Choroid plexus epithelial cell (primary cell): ENCODE results near the gene KCNK5.

Experiments
- DNase-seq: peaks from one replicate; pipeline ENCODE4 v3.0.0-alpha.2; 2010; ENCODE audit warnings: low read depth
- H3K4me3 ChIP-seq: 2 replicates; pipeline ENCODE4 v1.5.1; 2011; ENCODE audit warnings: low read depth, mild to moderate bottlenecking, control low read depth, low read length, moderate library complexity
- TF ChIP-seq, protein P1 (sequence below): conservative IDR thresholded peaks from 2 replicates; pipeline ENCODE4 v1.5.1; 2011; ENCODE audit warnings: low read depth, mild to moderate bottlenecking, control low read depth, inconsistent platforms, low read length, moderate library complexity

The KCNK5 gene

DNA sequence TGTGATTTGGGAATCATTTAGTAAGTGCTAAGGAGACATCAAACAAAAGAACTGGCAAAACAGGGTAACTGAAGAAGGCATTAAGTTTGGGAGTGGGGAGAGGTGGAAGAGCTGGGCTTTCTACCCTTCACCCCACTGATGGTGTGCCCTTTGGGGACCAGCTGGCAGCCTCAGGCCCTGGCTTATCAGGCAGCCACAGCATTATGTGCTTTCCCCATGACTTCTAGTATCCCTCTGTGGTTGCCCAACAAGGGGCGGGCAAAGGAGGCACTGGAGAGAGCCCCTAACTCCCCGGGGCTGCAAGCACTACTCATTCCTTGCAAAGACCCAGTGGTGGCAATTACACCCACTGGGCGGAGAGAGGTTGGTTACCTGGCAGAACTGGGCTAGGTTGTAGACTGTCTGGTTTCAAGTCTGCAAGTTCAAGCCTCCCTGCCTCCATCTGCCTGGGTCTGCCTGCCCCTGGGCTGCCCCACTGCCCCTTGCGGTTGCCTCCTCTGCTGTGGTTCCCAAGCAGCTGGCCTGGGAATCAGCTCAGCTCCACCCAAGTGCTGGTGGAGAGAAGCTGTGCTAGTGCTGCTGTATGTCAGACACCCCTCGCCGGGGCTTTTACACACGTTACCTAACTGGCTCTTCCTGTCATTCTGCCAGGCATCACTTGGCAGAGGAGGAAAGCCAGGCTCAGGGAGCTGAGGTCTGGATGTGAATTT is 29.9 kb downstream of the KCNK5 start:
- H3K4me3 ChIP-seq = no peak overlapping the region
- TF ChIP-seq, protein P1, sequence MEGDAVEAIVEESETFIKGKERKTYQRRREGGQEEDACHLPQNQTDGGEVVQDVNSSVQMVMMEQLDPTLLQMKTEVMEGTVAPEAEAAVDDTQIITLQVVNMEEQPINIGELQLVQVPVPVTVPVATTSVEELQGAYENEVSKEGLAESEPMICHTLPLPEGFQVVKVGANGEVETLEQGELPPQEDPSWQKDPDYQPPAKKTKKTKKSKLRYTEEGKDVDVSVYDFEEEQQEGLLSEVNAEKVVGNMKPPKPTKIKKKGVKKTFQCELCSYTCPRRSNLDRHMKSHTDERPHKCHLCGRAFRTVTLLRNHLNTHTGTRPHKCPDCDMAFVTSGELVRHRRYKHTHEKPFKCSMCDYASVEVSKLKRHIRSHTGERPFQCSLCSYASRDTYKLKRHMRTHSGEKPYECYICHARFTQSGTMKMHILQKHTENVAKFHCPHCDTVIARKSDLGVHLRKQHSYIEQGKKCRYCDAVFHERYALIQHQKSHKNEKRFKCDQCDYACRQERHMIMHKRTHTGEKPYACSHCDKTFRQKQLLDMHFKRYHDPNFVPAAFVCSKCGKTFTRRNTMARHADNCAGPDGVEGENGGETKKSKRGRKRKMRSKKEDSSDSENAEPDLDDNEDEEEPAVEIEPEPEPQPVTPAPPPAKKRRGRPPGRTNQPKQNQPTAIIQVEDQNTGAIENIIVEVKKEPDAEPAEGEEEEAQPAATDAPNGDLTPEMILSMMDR = no peak
- no peak for DNase-seq

DNA sequence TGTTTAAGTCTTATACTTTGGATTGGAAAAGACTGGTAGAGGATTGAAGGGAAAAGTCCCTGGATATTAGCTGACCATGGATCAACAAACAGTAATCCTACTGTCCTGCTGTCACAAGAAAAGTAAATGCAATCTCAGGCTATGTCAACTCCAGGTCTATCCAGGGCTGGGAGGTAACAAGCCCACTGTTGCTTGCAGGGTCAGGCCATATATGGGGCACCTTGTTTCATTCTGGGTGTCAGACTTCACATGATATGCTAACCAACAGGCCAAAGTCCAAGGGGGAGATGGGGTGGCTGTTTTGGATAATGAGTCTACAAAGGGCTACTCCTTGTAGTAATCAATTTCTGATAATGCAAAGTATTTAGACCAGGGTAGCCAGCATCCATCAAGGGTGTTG is 30.7 kb downstream of the KCNK5 start:
- TF ChIP-seq, protein P1 = no peak
- no peak for DNase-seq
- H3K4me3 ChIP-seq = no peak overlapping the region

DNA sequence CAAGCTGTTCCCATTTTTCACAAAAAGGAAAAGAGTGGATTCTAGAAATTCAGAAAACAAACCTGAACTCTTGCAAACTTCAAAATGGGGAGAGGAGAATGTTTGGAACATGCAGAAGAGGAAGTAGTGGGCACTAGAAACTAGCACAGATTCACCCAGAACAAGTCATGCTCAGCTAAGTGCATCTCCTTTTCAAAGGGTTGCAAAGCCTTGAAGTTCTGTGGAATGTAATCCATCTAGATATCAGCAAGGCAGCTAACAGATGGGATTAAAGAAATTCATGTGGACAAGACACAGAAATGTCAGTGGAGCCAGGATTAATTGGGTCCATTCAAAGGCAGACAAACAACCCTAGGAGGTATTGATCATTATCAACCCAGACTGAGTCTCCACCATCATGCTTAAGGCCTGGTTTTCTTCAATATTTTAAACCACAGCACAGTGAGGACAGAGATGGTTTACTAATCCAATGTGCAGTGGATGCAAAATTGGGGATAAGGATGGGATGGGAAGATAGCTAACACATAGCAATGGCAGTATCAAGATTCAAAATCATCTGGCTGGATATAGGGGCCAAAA is 31.3 kb downstream of the KCNK5 start:
- H3K4me3 ChIP-seq = no peak overlapping the region
- no peak for DNase-seq
- TF ChIP-seq, protein P1 = no peak

DNA sequence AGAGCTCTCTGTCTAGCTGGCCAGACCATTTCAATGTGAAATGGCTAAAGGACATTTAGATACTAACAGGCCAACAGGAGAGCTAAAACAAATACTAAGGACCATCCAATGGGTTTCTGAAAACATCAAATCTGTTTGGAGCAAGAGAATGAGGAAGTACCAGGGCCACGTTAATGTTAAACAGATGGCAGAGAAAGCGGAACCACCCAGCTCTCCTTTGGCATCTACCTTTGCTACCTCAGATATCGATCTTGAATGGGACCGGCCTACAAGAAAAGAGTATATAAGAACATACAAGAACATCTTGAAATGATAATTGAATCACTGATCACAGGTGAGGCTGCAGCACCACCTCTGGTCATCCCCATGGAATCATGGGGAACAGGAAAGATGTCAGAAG is 31.8 kb downstream of the KCNK5 start:
- DNase-seq = no peak
- TF ChIP-seq, protein P1 = no peak

DNA sequence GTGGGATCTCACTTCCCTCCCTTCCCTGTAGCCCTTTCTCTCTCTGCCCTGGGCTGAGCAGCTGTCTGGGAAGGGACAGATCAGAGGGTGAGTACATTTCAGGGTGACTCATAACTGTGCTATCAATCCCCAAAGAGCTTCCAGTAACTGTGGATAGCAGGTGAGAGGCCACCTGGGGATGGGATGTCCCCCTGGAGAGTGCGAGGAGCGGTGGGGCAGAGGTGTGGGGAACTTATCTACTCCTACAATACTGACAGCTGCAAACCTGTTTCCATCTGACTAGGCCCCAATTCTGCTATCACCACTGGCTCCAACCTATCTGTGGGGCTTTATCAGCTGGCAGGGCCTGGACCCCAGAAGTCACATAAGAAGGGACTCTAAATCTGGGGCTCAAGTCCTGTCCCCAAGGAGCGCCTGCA is 32.6 kb downstream of the KCNK5 start:
- no peak for DNase-seq
- no peak overlapping the region for H3K4me3 ChIP-seq
- TF ChIP-seq, protein P1 = no peak

More for the DNA sequence above, 31.8 kb downstream of the KCNK5 start:
- H3K4me3 ChIP-seq = no peak overlapping the region

DNA sequence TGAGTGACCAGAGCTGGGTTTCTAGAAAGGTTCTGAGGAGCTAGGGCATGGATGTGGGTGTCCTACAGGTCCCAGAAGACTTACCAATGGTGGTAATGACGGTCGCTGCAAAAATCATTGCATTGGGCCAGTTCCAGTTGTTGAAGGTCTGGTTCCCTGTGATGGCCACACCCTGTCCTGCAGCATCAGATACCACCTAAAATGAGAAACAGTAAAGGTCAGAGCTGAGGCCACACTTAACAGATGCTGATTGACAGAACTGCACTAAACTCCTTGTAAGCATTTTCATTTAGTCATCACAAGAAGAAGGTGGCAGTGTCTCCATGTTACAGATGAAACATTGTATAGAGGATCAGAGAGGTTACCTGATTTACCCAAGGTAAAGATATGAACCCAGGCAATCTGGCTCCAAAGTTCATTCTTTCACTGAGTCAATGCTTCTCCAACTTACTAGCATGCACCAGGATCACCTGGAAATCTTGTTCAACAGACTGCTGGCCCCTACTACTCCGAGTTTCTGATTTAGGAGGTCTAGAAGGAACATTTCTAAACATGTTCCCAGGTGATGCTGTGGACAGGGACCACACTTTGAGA is 33.4 kb downstream of the KCNK5 start:
- TF ChIP-seq, protein P1 = no peak
- no peak overlapping the region for H3K4me3 ChIP-seq
- DNase-seq = no peak
